B cell (primary cell): ENCODE data around the gene GMPR. TPM values are rescaled to one million over a fixed set of nuclear protein-coding genes. Genes with fewer than 3 reads are reported as not detected.

ENCODE experiments used
- ATAC-seq: fragments of 200-7000 bp; cut with Tn5 transposase; one replicate; pipeline ENCODE4 v1.10.0; 2021; ENCODE audit warnings: low read depth, mild to moderate bottlenecking, moderate number of reproducible peaks, moderate library complexity
- CTCF ChIA-PET: fragments of 350-600 bp; sonication (Branson Sonifier 250); formaldehyde crosslinking; loops from one replicate; lab custom pipeline; 2021; ENCODE audit warnings: antibody characterized with exemption, inconsistent platforms; lab: Charles Lee
- POLR2A ChIA-PET: fragments of 350-600 bp; sonication (Branson Sonifier 250); formaldehyde crosslinking; loops from one replicate; lab custom pipeline; 2021; ENCODE audit warnings: antibody characterized with exemption; lab: Charles Lee
- DNase-seq: peaks from one replicate; pipeline ENCODE4 v3.0.0; 2013
- H2AFZ ChIP-seq: 2 replicates; pipeline ENCODE4 v1.6.1; 2012; ENCODE audit warnings: mild to moderate bottlenecking, low read depth, low read length; ENCODE audit not compliant: insufficient read depth, poor library complexity, severe bottlenecking
- H3K27ac ChIP-seq, 2 donors: 1 replicate in 1 of 2; 2 replicates in 1 of 2; pipeline ENCODE4 v1.5.1; 2012 to 2013; ENCODE audit warnings: low read length in 2 of 2, mild to moderate bottlenecking in 2 of 2, moderate library complexity in 1 of 2
- H3K27me3 ChIP-seq, 4 experiments: fragments of 200-600 bp in 1 of 4; sonication (generic) in 1 of 4; replicated peaks in 1 of 4; 1 replicate in 2 of 4; 2 replicates in 2 of 4; pipeline versions ENCODE4 v1.6.1 to v1.7.0; 2013 to 2016; ENCODE audit warnings: low read length in 3 of 4, mild to moderate bottlenecking in 2 of 4, mixed read lengths in 1 of 4, moderate library complexity in 1 of 4; ENCODE audit not compliant: insufficient read depth in 4 of 4, control insufficient read depth in 3 of 4; ENCODE audit errors: control extremely low read depth in 1 of 4
- H3K36me3 ChIP-seq, 2 experiments: replicated peaks in 1 of 2; 1 replicate in 1 of 2; 2 replicates in 1 of 2; pipeline versions ENCODE4 v1.6.1 to v1.7.1; 2013; ENCODE audit warnings: low read length in 1 of 2; ENCODE audit not compliant: insufficient read depth in 2 of 2, control insufficient read depth in 1 of 2; ENCODE audit errors: control extremely low read depth in 1 of 2, extremely low read depth in 1 of 2
- H3K4me1 ChIP-seq, 2 donors: fragments of 200-600 bp in 1 of 2; sonication (generic) in 1 of 2; 1 replicate in 1 of 2; 2 replicates in 1 of 2; pipeline versions ENCODE4 v1.5.1 to v1.6.1; 2013 to 2017; ENCODE audit warnings: low read length in 2 of 2; ENCODE audit not compliant: control insufficient read depth in 2 of 2, insufficient read depth in 2 of 2
- H3K4me2 ChIP-seq: replicated peaks from 2 replicates; pipeline ENCODE3; 2012; ENCODE audit warnings: mild to moderate bottlenecking, low read depth, low read length; ENCODE audit not compliant: poor library complexity, severe bottlenecking
- H3K4me3 ChIP-seq, 5 experiments: fragments of 200-600 bp in 1 of 5; sonication (generic) in 1 of 5; 1 replicate in 3 of 5; 2 replicates in 2 of 5; pipeline versions ENCODE4 v1.5.1 to v1.7.0; 2011 to 2016; ENCODE audit warnings: low read length in 4 of 5, mild to moderate bottlenecking in 4 of 5, low read depth in 2 of 5, control low read depth in 1 of 5, moderate library complexity in 1 of 5; ENCODE audit not compliant: insufficient read depth in 1 of 5; ENCODE audit errors: control extremely low read depth in 1 of 5, extremely low read depth in 1 of 5
- H3K79me2 ChIP-seq: fragments of 200-600 bp; sonication (generic); one replicate; pipeline ENCODE4 v1.6.0; 2016; ENCODE audit warnings: low read length; ENCODE audit not compliant: control insufficient read depth, insufficient read depth
- H3K9ac ChIP-seq: fragments of 200-600 bp; sonication (generic); 2 replicates; pipeline ENCODE4 v1.6.1; 2017; ENCODE audit warnings: mild to moderate bottlenecking, low read length, moderate library complexity
- H3K9me3 ChIP-seq, 3 donors: one replicate each; pipeline versions ENCODE4 v1.6.1 to v1.7.1; 2013; ENCODE audit warnings: low read length in 2 of 3; ENCODE audit not compliant: control insufficient read depth in 2 of 3, insufficient read depth in 1 of 3; ENCODE audit errors: control extremely low read depth in 1 of 3
- H4K20me1 ChIP-seq: 2 replicates; pipeline ENCODE4 v1.6.0; 2012; ENCODE audit warnings: mild to moderate bottlenecking, low read length; ENCODE audit not compliant: insufficient read depth, control insufficient read depth, poor library complexity, severe bottlenecking
- H3K27ac Mint-ChIP-seq: one replicate; pipeline ENCODE4 v1.8.0; 2021; ENCODE audit warnings: mixed read lengths
- H3K27me3 Mint-ChIP-seq: one replicate; pipeline ENCODE4 v1.8.0; 2021; ENCODE audit warnings: mixed read lengths
- H3K4me1 Mint-ChIP-seq: one replicate; pipeline ENCODE4 v1.8.0; 2021; ENCODE audit warnings: mixed read lengths
- H3K4me3 Mint-ChIP-seq: one replicate; pipeline ENCODE4 v1.8.0; 2021; ENCODE audit warnings: mixed read lengths
- H3K9me3 Mint-ChIP-seq: one replicate; pipeline ENCODE4 v1.8.0; 2022; ENCODE audit warnings: mixed read lengths; ENCODE audit not compliant: insufficient read depth
- CTCF ChIP-seq: fragments of 200-600 bp; IDR thresholded peaks from one replicate; pipeline ENCODE4 v1.8.0; 2022; ENCODE audit warnings: antibody characterized with exemption, mild to moderate bottlenecking
- EZH2 ChIP-seq: IDR thresholded peaks from 2 replicates; pipeline ENCODE4 v1.6.1; 2012; ENCODE audit warnings: borderline replicate concordance, low read depth, mild to moderate bottlenecking, moderate library complexity, low read length; ENCODE audit not compliant: insufficient read depth, poor library complexity, severe bottlenecking
- WGBS: methylation state at CpG from one replicate; pipeline ENCODE4 v1.1.5; 2013; ENCODE audit warnings: missing lambda C conversion rate; ENCODE audit not compliant: insufficient coverage; 5-methylcytosine and 5-hydroxymethylcytosine counted together
- intact Hi-C: fragments of 100-400 bp; cut with micrococcal nuclease; formaldehyde crosslinking; loops from one replicate; pipeline ENCODE4 v1.10.0; 2022
- polyA minus RNA-seq: library from RNA; depleted of rRNA, polyadenylated mRNA; stranded (reverse); fragments of >200 nt; gene quantifications from 2 replicates; pipeline ENCODE4 v1.2.3, GENCODE V29; 2012
- polyA plus RNA-seq: library from polyadenylated mRNA; depleted of rRNA; stranded (reverse); fragments of >200 nt; gene quantifications from 2 replicates; pipeline ENCODE4 v1.2.3, GENCODE V29; 2012
- total RNA-seq, 2 donors: library from RNA; stranded (reverse); fragments of 120-200 nt in 1 of 2; gene quantifications; 1 replicate in 1 of 2; 2 replicates in 1 of 2; pipeline versions ENCODE4 v1.2.3 to v1.2.4, GENCODE V29; 2013 to 2022

The GMPR gene
- total RNA-seq (0.41 TPM in 1 of 2 replicates, not detected in the other), polyA plus RNA-seq (0.37 and 0.82 TPM in 2 replicates), polyA minus RNA-seq (0.69 and 2.1 TPM in 2 replicates)
- total RNA-seq (2013), result 2.8 TPM

GRCh38 chr6:16238057-16238962 lies at the start of gene GMPR:
Gene GMPR (plus strand): TSS chr6:16238587. CDS start chr6:16238694, 107 bp downstream.
- Histone ChIP-seq H3K9me3 (no peaks in the 10 kb centered on the region), H3K79me2 (no peaks in the 10 kb centered on the region), H3K4me2 (peak within 1 kb of the TSS; percentile 89), H3K4me1 (peaks cover 27 to 34% of the 10 kb centered on the region in 2 donors), H2AFZ (peak within 1 kb of the TSS; percentile 74), H3K9ac (peak within 1 kb of the TSS; percentile 66), H3K4me3 (peak within 1 kb of the TSS; percentile 42 to 76 (median 60)), H3K27me3 (peaks cover 0 to 17% (median 8%) of the 10 kb centered on the region in 4 experiments), H3K36me3 (no peaks in the 10 kb centered on the region), H4K20me1 (no peaks in the 10 kb centered on the region), H3K27ac (no peak within 1 kb of the TSS)
- H3K4me1 Mint-ChIP-seq, result peaks cover 38% of the 10 kb centered on the region
- CTCF ChIA-PET, result interaction anchor here (0.6 to 1.5 kb wide), 2 partner anchors 8 to 23 kb away, joined by 3 to 4 read pairs; no protein-coding TSS in a partner anchor
- intact Hi-C loops, result no loop called here
- ATAC-seq (peak; percentile 84), DNase-seq (peak; percentile 71)
- POLR2A ChIA-PET, result no interaction called here
- WGBS, result under 1% methylated on average over 78 of the region's 84 CpGs
- H3K27ac Mint-ChIP-seq, result peak within 1 kb of the TSS; percentile 3
- peak within 1 kb of the TSS; percentile 95 for H3K4me3 Mint-ChIP-seq
- no peak for TF ChIP-seq CTCF
- no peak for TF ChIP-seq EZH2
- no peaks in the 10 kb centered on the region for H3K9me3 Mint-ChIP-seq
- H3K27me3 Mint-ChIP-seq, result peaks cover 23% of the 10 kb centered on the region

GRCh38 chr6:16190214-16190613 lies 48.2 kb upstream of the GMPR start:
- no peak overlapping the region for H3K4me3 ChIP-seq
- H3K36me3 ChIP-seq, result no peaks in the 10 kb centered on the region
- intact Hi-C loops, result no loop called here
- ATAC-seq, result no peak
- H3K9me3 ChIP-seq, result no peaks in the 10 kb centered on the region
- ChIA-PET POLR2A (interaction anchor here (0.6 kb wide), 1 partner anchor 1212 kb away, joined by 3 read pairs; no protein-coding TSS in a partner anchor), CTCF (interaction anchor here (0.6 to 7.0 kb wide), 2 partner anchors 12 to 497 kb away, joined by 3 to 37 read pairs; no protein-coding TSS in a partner anchor)
- H3K27ac Mint-ChIP-seq, result no peak overlapping the region
- H3K4me2 ChIP-seq, result no peak overlapping the region
- H4K20me1 ChIP-seq, result no peaks in the 10 kb centered on the region
- H3K27me3 Mint-ChIP-seq, result peaks cover 22% of the 10 kb centered on the region
- H2AFZ ChIP-seq, result no peak overlapping the region
- no peak for DNase-seq
- H3K4me1 Mint-ChIP-seq, result no peaks in the 10 kb centered on the region
- TF ChIP-seq CTCF (no peak), EZH2 (no peak)
- no peaks in the 10 kb centered on the region for H3K4me1 ChIP-seq
- H3K27me3 ChIP-seq, result peaks cover 0 to 8% (median 3%) of the 10 kb centered on the region in 4 experiments
- no peaks in the 10 kb centered on the region for H3K79me2 ChIP-seq
- WGBS, result no CpG with 5 or more reads among the region's 1 CpG
- no peak overlapping the region for H3K9ac ChIP-seq
- no peaks in the 10 kb centered on the region for H3K9me3 Mint-ChIP-seq
- no peak overlapping the region for H3K4me3 Mint-ChIP-seq
- H3K27ac ChIP-seq, result no peak overlapping the region
